ENCODE measurements around the gene EML6. TPM values are rescaled to one million over a fixed set of nuclear protein-coding genes. Genes with fewer than 3 reads are reported as not detected.

The EML6 gene
- polyA plus RNA-seq, 1 of the 3 experiments (the other 2 are of a cell fraction): 1.1 TPM

- DNase-seq: no peak
- H3K9me3 ChIP-seq: no peaks in the 10 kb centered on the region
- H3K27me3 ChIP-seq (ENCODE audit: insufficient read depth): no peaks in the 10 kb centered on the region
- H3K4me2 ChIP-seq: no peak overlapping the region
- 59% methylated on average over 2 of the region's 2 CpGs for WGBS (ENCODE audit: low lambda C conversion rate)
- H3K9me2 ChIP-seq: no peaks in the 10 kb centered on the region
- ChIA-PET CTCF (no interaction called here), POLR2A (no interaction called here)
- no peak for TF ChIP-seq MEF2A (IDR thresholded peaks at IDR 0.05; ENCODE audit: borderline replicate concordance, low read depth)
- TF ChIP-seq MXI1 (IDR thresholded peaks at IDR 0.05; ENCODE audit: low read depth, low read length): no peak
- no peak for TF ChIP-seq JUND (IDR thresholded peaks at IDR 0.05)
- no peak for TF ChIP-seq USF2 (IDR thresholded peaks at IDR 0.05; ENCODE audit: borderline replicate concordance, low read depth, low read length)
- no peak for TF ChIP-seq ZBTB33 (IDR thresholded peaks at IDR 0.05; ENCODE audit: borderline replicate concordance, low read depth)
- TF ChIP-seq POLR2AphosphoS5 (IDR thresholded peaks at IDR 0.05; ENCODE audit: low read depth, low read length): no peak
- no peak for TF ChIP-seq NRF1 (IDR thresholded peaks at IDR 0.05; ENCODE audit: low read depth, low read length)
- TF ChIP-seq NFIC (IDR thresholded peaks at IDR 0.05; ENCODE audit: borderline replicate concordance): no peak
- no peak for TF ChIP-seq IRF3 (IDR thresholded peaks at IDR 0.05; ENCODE audit: low read depth, low read length)
- no peak for TF ChIP-seq EZH2phosphoT487 (IDR thresholded peaks at IDR 0.05; ENCODE audit: borderline replicate concordance, low read depth)
- no peak for TF ChIP-seq MAX (IDR thresholded peaks at IDR 0.05; ENCODE audit: low read depth)
- no peak for TF ChIP-seq TEAD4 (IDR thresholded peaks at IDR 0.05; ENCODE audit: borderline replicate concordance, insufficient read depth)
- TF ChIP-seq YY1 (IDR thresholded peaks at IDR 0.05; ENCODE audit: low read depth): no peak
- no peak for TF ChIP-seq PBX3 (IDR thresholded peaks at IDR 0.05)
- TF ChIP-seq RCOR1 (IDR thresholded peaks at IDR 0.05; ENCODE audit: low read length): no peak
- TF ChIP-seq GATA2 (CRISPR knock-in tag; IDR thresholded peaks at IDR 0.05): no peak
- no peak for TF ChIP-seq FOXM1 (IDR thresholded peaks at IDR 0.05; ENCODE audit: low read depth)
- no peak for TF ChIP-seq CHD2 (IDR thresholded peaks at IDR 0.05; ENCODE audit: low read length, partially characterized antibody)
- H3F3A ChIP-seq (replicated peaks; ENCODE audit: insufficient read depth): peaks cover 7% of the 10 kb centered on the region
- no peaks in the 10 kb centered on the region for H3K79me2 ChIP-seq (ENCODE audit: insufficient read depth)
- peaks cover 5 to 9% of the 10 kb centered on the region in 2 experiments; a peak in 3 of 4 replicates for H3K4me1 ChIP-seq (ENCODE audit: control insufficient read depth in 1 of 2, insufficient read depth in 2 of 2, low read depth in 1 of 2, low read length in 1 of 2)
- H3K36me3 ChIP-seq (replicated peaks in 1 of 2; ENCODE audit: control insufficient read depth in 1 of 2, insufficient read depth in 2 of 2, low read length in 1 of 2): peaks cover 0 to 2% of the 10 kb centered on the region in 2 experiments
- H4K20me1 ChIP-seq (ENCODE audit: insufficient read depth): no peaks in the 10 kb centered on the region
- no peak overlapping the region for H3K9ac ChIP-seq
- no peak overlapping the region for H3K4me3 ChIP-seq (ENCODE audit: low read depth in 2 of 2, low read length in 1 of 2)
- no peak overlapping the region for H3K27ac ChIP-seq (ENCODE audit: low read depth in 2 of 2, low read length in 1 of 2)
- no peak overlapping the region for H2AFZ ChIP-seq (ENCODE audit: low read depth)
Measured at GRCh38 chr2:54956111-54956627, 232.7 kb downstream of the EML6 start.

All from SK-N-SH (cell line).